ENCODE data around the gene FRAS1.

GRCh38 chr4:78225236-78225635 lies 168.1 kb downstream of the FRAS1 start:
- no peak for TF ChIP-seq CTCF (IDR thresholded peaks at IDR 0.05)
- no peak for TF ChIP-seq POLR2A (IDR thresholded peaks at IDR 0.05)
